Renal pelvis (tissue), 4 donors: ENCODE data around the gene C1QTNF9B. TPM values are rescaled to one million over a fixed set of nuclear protein-coding genes. Genes with fewer than 3 reads are reported as not detected.
A peak's percentile ranks its signal among the peaks of the same experiment; 100 is the strongest.
"Not testable (repeated sequence)": the region's sequence is repeated elsewhere in the genome, so short reads cannot be mapped to it uniquely, and the experiment has no call there.

Experiments used
- DNase-seq: peaks from one replicate; pipeline ENCODE4 v3.0.0-alpha.2; 2013
- polyA plus RNA-seq, 3 donors: library from polyadenylated mRNA; unstranded; fragments of 120-200 nt; gene quantifications; one replicate each; pipeline ENCODE4 v1.2.1, GENCODE V29; 2013; ENCODE audit not compliant: insufficient read length in 3 of 3

C1QTNF9B gene
- polyA plus RNA-seq, 3 donors, result 0.50 to 0.95 (median 0.77) TPM

DNA sequence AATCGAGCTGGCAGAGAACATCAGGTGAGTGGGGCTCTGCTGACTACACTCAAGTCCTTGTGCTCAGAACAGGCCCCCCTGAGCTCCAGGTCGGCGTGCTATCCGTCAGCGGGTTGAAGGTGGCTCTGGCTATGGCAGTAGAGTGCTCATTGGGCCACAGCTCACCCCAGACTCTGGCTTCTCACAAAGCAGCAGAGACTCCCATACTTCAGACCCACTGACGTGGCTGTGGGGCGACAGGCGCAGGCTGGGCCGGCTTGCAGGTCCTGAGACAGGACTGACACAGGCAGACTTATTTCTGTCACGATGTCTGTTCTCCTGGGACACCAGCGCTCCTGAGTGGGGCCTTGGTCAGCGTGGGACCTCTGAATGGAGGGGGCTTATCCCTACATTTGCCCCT lies 2.6 kb downstream of the C1QTNF9B start:
- DNase-seq, result not testable (repeated sequence)

- DNase-seq, result not testable (repeated sequence)
Observed at GRCh38 chr13:23893791-23894190, 3.5 kb downstream of the C1QTNF9B start.

DNA sequence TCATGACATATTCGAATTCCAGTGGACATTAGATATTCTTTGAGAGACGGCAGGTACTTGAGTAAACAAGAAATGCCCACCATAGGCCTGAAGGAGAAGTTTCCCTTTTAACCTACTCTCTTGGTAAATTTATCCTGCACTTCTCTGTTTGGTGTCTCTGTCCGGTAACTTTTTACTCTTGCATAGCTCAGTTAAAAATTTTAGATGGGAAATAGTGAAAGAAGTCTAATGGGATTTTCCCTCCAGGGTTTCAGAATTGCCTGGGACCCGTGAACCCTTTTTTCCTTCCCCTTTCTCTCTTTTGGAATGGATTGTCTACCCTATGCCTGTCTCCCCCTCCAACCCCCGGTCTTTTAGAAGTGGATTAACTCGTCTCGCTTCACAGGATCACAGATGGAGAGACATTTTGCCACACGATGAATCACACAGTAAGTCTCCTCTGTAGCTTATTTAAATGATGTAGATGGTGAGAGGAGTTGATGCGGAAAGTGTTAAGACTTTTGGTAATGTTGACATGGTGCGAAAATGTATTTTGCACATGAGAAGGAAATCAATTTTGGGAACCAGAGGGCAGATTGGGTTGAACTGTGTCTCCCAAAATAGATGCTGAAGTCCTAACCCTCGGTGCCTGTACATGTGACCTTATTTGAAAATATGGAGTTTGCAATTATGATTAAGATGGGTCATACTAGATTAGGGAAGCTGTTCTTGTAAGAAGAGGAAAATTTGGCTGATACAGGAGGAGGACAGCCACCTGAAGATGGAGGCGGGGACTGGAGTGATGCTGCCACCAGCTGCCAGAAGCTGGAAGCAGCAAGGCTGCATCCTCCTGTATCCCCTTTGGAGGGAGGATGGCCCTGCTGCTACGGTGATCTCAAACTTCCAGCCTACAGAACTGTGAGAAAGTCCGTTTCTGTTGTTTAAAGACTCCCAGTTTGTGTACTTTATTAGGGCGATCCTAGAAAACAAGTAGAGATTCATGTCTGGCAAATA lies 7.4 kb downstream of the C1QTNF9B start:
- no peak for DNase-seq

GRCh38 chr13:23888658-23889614 lies 8.4 kb downstream of the C1QTNF9B start, which contains the start of gene MIPEP:
MIPEP (minus strand) TSS chr13:23889400; CDS start chr13:23889320, 80 bp downstream.
- DNase-seq, result peak; percentile 96

- DNase-seq, result not testable (repeated sequence)
Observed at GRCh38 chr13:23884361-23884760, 12.9 kb downstream of the C1QTNF9B start.

- DNase-seq, result no peak
Observed at GRCh38 chr13:23883255-23883654, 14.0 kb downstream of the C1QTNF9B start.

DNA sequence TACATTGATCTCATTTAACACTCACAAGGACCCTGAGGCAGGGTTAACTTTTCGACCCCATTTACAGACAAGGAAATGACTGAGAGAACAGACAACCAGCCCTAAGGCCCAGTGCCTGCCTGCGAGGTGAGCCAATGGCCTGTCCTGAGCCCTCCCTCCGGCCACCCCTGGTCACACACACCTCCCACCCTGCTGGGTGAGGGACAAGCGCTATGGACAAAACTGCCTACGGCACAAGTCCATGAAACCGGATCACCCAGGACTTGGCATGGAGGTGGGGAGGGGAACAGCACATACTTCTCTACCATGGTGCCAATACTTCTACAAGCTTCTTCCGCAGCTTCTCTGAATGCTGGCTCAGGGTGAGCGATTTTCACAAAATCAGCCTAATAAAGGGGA lies 15.9 kb downstream of the C1QTNF9B start:
- DNase-seq, result not testable (repeated sequence)

- not testable (repeated sequence) for DNase-seq
Observed at GRCh38 chr13:23880493-23881401, 16.6 kb downstream of the C1QTNF9B start.

DNA sequence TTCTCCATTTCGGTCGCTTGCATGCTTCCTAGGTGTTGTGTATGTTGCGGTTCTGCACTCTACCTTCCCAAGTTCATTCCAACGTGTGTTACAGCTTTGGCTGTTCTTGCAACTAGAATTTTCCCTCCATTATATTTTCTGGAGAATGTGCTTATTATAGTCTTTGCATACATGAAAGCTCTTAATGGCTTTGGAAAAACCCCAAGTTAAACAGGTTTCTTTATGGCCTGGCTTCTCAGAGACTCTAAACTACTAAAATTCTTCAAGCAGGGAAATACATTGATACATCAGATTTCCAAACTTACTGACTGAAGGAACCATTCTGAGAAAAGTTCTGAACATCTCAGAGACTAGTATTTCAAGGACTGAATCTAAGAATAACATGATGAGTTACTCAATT lies 20.0 kb downstream of the C1QTNF9B start:
- DNase-seq, result no peak

DNA sequence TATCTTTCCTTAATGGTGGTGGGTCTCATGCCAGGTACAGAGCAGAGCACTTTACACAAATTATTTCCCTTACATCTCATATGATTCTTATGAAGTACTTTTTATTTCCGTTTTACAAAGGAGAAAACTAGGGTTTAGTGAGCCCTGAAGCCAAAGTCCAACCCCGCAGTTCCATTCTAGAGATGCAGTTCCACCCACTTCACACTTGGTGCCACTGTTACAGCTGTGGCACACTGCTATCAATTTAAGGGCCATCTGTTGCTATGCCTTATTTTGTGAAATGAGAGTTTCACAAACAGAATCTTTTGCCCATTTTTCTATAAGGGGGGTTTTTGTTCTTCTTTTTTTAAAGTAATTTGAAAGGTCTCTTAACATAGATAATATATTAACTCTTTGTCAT lies 21.0 kb downstream of the C1QTNF9B start:
- DNase-seq, result no peak

DNA sequence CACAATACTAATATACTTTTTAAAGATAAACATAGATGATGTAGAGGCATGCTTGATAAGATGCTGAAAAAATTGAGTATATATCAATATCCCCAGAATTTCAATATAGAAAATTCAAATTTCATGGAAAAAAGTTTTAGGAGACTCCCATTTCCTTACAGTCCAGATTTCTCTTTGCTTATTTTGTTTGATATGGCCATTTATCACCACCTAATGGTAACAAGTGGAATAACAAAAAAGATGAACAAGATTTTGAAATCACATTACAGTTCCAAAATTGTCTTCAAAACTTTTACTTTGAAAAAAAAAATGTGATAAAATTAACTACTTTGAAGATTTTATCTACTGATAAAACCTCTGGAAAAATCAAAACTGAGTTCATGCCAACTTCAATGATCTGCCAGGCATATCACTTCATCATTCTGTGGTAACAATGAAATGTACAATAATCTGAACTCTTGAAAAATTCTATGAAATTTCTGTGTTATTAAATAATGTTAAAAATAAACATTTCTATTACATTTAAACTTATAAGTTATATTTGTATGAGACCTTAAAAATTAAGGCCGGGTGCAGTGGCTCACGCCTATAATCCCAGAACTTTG lies 25.6 kb downstream of the C1QTNF9B start:
- DNase-seq, result no peak

- DNase-seq, result no peak
Observed at GRCh38 chr13:23870356-23871140, 26.8 kb downstream of the C1QTNF9B start.

- no peak for DNase-seq
Observed at GRCh38 chr13:23868521-23868920, 28.8 kb downstream of the C1QTNF9B start.

GRCh38 chr13:23867027-23867491 lies 30.2 kb downstream of the C1QTNF9B start:
- no peak for DNase-seq

DNA sequence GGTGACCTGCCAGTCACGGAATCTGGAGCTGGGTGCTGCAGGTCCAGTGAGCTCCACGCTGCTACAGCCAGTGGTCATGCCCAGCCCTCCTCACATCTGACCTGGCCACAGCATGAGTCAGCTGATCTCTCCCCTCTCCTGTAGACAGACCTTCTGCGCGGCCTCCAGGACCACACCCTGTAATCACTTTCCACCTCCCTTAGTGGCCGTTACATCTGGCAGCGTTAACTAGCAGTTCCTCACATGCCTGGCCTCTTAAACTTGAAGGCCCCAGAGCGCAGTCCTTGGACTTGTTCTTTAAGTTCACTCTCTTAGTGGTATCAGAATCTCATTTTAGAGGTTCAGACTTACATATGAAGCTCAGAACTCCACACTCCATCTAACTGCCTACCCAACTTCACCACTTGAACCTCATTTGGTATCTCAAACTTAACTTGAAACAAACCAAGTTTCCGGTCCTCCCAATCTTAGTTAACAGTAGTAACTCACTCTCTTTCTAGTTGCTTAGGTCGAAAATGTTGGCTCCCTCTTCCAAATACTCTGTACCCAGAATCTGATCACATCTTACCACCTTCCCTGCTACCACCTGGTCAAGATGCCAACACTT lies 30.8 kb downstream of the C1QTNF9B start:
- DNase-seq, result no peak

DNA sequence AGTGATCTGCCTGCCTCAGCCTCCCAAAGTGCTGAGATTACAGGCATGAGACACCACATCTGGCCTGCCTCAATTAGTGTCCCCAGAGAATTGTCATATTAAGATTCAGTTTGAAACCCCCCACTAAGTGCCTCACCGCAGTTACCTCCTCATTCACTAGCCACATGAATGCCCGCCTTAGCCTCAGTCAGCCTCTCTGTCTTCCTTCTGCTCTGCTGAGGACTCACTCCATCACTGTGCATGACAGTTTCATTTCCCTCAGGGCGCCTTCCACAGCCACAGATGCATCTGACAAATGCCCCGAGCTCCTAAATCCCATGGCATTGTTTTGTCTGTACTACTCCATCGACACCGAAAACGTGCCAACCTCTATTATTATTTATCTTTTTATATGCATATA lies 31.4 kb downstream of the C1QTNF9B start:
- DNase-seq, result no peak

DNA sequence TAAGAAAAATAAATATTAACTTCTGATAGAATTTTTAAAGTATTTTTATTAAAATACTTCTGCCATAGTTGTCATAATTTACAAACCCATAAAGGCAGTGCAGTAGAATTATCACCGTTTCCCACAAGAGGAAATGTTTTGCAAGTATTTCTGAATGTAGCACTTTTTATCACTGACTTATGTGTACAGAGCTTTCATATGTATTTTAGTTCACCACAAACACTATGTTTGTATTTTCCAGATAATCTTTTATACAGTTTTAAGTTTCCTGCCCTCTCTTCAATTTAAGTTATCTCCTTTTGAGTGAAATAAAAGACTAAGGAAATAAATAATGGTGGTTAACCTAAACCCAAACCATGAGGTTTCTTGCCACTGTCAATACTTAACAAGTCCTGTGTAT lies 32.3 kb downstream of the C1QTNF9B start:
- DNase-seq, result no peak

- DNase-seq, result peak; percentile 65
Observed at GRCh38 chr13:23861310-23861709, 36.0 kb downstream of the C1QTNF9B start.

DNA sequence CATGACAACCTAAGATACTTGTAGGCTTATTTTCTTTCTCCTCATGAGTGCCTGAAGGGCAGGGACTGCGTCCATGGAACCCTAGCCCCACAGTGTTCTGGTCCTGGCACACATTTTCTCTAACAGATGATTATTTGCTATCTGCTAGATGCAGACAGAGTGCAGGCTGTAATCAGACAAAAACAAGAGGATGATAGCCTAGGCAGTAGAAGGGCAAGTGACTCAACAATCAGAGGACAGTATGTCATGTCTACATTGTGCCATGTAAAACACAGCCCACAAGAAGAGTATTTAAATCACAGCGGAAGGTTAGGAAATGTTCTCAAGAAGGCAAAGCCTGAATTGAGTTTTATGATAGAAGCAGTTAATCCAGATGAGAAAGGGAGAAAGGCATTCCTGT lies 37.4 kb downstream of the C1QTNF9B start:
- no peak for DNase-seq
